Measurements from ENCODE around the gene SCML2. TPM values are rescaled to one million over a fixed set of nuclear protein-coding genes. Genes with fewer than 3 reads are reported as not detected.
A peak's percentile ranks its signal among the peaks of the same experiment; 100 is the strongest.

SCML2 gene
- polyA plus RNA-seq, 2 of the 4 experiments (the other 2 are of a cell fraction): 8.0 to 13.9 TPM

DNA sequence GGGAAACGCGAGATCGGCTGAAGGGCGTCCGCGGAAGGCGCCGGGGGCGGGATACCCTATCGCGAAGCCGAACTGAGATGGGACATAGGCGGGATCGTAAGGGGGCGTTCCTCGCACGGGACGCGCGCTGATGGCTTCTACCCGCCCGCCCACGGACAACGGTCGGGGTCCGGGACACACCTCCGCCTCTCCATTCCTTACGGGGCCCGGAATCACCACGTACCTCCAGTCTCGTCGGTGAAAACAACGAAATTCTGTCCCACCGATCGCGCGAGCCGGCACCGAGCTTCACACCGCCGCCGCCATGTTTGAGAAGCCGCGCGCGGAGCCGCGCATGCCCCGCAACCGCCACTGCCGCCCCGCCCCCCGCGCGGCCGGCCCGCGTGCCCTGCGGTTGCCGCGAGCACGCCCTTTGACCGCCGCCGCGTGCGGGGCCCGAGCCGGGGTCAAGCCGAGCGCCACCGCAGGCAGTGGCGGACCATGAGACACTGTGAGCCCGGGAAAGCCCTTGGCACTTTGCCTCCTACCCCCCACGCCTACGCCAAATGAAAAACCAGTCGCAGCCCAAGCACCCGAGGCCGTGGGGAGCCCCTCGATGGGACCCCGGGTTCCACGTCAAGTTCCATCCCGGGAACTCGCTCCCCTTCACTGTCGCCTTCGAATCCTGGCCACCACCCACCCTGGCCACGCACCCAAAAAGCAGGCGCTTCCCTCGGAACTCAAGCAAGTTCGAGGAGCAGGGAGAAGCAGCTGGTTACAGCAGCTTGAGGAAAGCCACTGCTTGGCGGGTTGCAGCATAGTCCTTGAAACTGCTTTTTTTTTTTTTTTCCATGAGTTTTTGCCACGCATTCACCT is at the start of gene SCML2 (continued):
- TF ChIP-seq USF2 (IDR thresholded peaks at IDR 0.05) (no peak), ELK1 (IDR thresholded peaks at IDR 0.05; ENCODE audit: low read depth, low read length) (no peak), HOXB13 (CRISPR knock-in tag; IDR thresholded peaks at IDR 0.05; ENCODE audit: low read depth) (0 out of 2 replicates have a peak, but pooled peaks have one; percentile 74), MAX (IDR thresholded peaks at IDR 0.05) (peak; percentile 85), RCOR1 (IDR thresholded peaks at IDR 0.05; ENCODE audit: low read depth, low read length) (no peak), TP53 (CRISPR knock-in tag; IDR thresholded peaks at IDR 0.05) (no peak), EHF (CRISPR knock-in tag; IDR thresholded peaks at IDR 0.05) (0 out of 2 replicates have a peak, but pooled peaks have one; percentile 48), HDAC2 (IDR thresholded peaks at IDR 0.05) (no peak), KDM5A (IDR thresholded peaks at IDR 0.05) (no peak), FOSL2 (IDR thresholded peaks at IDR 0.05) (no peak), FOSL2 (CRISPR knock-in tag; IDR thresholded peaks at IDR 0.05) (no peak), JUNB (IDR thresholded peaks at IDR 0.05) (no peak), POLR2AphosphoS2 (conservative IDR thresholded peaks at IDR 0.05; ENCODE audit: low read length) (no peak), ZC3H11A (IDR thresholded peaks at IDR 0.05) (no peak), JUN (IDR thresholded peaks at IDR 0.05) (peak in 1 of 2 experiments; percentile 68; a peak in 2 of 5 replicates), PBX3 (IDR thresholded peaks at IDR 0.05) (no peak), EP300 (IDR thresholded peaks at IDR 0.05) (no peak), KDM1A (IDR thresholded peaks at IDR 0.05; ENCODE audit: low read depth) (no peak), CBX8 (IDR thresholded peaks at IDR 0.05) (no peak), SMC3 (IDR thresholded peaks at IDR 0.05) (no peak), NPAS2 (CRISPR knock-in tag; IDR thresholded peaks at IDR 0.05; ENCODE audit: borderline replicate concordance) (peak; percentile 48; the same call in 1 of the 2 replicates), CHD2 (IDR thresholded peaks at IDR 0.05; ENCODE audit: low read length, partially characterized antibody) (no peak)
- TF ChIP-seq, protein P1, sequence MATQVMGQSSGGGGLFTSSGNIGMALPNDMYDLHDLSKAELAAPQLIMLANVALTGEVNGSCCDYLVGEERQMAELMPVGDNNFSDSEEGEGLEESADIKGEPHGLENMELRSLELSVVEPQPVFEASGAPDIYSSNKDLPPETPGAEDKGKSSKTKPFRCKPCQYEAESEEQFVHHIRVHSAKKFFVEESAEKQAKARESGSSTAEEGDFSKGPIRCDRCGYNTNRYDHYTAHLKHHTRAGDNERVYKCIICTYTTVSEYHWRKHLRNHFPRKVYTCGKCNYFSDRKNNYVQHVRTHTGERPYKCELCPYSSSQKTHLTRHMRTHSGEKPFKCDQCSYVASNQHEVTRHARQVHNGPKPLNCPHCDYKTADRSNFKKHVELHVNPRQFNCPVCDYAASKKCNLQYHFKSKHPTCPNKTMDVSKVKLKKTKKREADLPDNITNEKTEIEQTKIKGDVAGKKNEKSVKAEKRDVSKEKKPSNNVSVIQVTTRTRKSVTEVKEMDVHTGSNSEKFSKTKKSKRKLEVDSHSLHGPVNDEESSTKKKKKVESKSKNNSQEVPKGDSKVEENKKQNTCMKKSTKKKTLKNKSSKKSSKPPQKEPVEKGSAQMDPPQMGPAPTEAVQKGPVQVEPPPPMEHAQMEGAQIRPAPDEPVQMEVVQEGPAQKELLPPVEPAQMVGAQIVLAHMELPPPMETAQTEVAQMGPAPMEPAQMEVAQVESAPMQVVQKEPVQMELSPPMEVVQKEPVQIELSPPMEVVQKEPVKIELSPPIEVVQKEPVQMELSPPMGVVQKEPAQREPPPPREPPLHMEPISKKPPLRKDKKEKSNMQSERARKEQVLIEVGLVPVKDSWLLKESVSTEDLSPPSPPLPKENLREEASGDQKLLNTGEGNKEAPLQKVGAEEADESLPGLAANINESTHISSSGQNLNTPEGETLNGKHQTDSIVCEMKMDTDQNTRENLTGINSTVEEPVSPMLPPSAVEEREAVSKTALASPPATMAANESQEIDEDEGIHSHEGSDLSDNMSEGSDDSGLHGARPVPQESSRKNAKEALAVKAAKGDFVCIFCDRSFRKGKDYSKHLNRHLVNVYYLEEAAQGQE (IDR thresholded peaks at IDR 0.05): no peak
- TF ChIP-seq, protein P2, sequence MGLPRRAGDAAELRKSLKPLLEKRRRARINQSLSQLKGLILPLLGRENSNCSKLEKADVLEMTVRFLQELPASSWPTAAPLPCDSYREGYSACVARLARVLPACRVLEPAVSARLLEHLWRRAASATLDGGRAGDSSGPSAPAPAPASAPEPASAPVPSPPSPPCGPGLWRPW (IDR thresholded peaks at IDR 0.05): no peak

Data from A549 (cell line).